Neural cell (in vitro differentiated cells): ENCODE results near the gene ERBB3. TPM values are rescaled to one million over a fixed set of nuclear protein-coding genes. Genes with fewer than 3 reads are reported as not detected.

ENCODE experiments used
- H2AFZ ChIP-seq: fragments of 200-600, 300-800 bp; sonication (generic), shearing (Covaris generic); 2 replicates; pipeline ENCODE4 v1.6.0; 2014; ENCODE audit warnings: low read depth, mild to moderate bottlenecking, antibody characterized with exemption, low read length, moderate library complexity
- H3F3A ChIP-seq: fragments of 200-600 bp; shearing (Covaris generic); 2 replicates; pipeline ENCODE4 v1.6.1; 2016; ENCODE audit warnings: mild to moderate bottlenecking, moderate library complexity, mixed read lengths, antibody characterized with exemption, low read length; ENCODE audit not compliant: insufficient read depth, poor library complexity, severe bottlenecking
- H3K27ac ChIP-seq: fragments of 200-600, 300-800 bp; sonication (generic), shearing (Covaris generic); 2 replicates; pipeline ENCODE4 v1.5.1; 2014; ENCODE audit warnings: mild to moderate bottlenecking, low read length, moderate library complexity
- H3K27me3 ChIP-seq: fragments of 300-800, 200-600 bp; sonication (generic), shearing (Covaris generic); 2 replicates; pipeline ENCODE4 v1.6.0; 2014; ENCODE audit warnings: mild to moderate bottlenecking, low read depth, low read length, moderate library complexity; ENCODE audit not compliant: insufficient read depth
- H3K36me3 ChIP-seq: fragments of 300-800, 200-600 bp; sonication (generic), shearing (Covaris generic); 2 replicates; pipeline ENCODE4 v1.5.1; 2014; ENCODE audit warnings: mild to moderate bottlenecking, antibody characterized with exemption, low read length, moderate library complexity; ENCODE audit not compliant: insufficient read depth
- H3K4me2 ChIP-seq: fragments of 300-800, 200-600 bp; sonication (generic), shearing (Covaris generic); 2 replicates; pipeline ENCODE4 v1.6.0; 2014; ENCODE audit warnings: mild to moderate bottlenecking, low read length
- H3K4me3 ChIP-seq: fragments of 300-800, 200-600 bp; sonication (generic), shearing (Covaris generic); 2 replicates; pipeline ENCODE4 v1.5.1; 2014; ENCODE audit warnings: mild to moderate bottlenecking, low read length, moderate library complexity
- H3K79me2 ChIP-seq: fragments of 200-600 bp; shearing (Covaris generic); replicated peaks from 2 replicates; pipeline ENCODE4 v1.6.0; 2014; ENCODE audit warnings: mild to moderate bottlenecking, low read length, moderate library complexity; ENCODE audit not compliant: insufficient read depth
- H3K9ac ChIP-seq: fragments of 300-800, 200-600 bp; sonication (generic), shearing (Covaris generic); 2 replicates; pipeline ENCODE4 v1.6.1; 2016; ENCODE audit warnings: mild to moderate bottlenecking, low read length, mixed read lengths
- H3K9me2 ChIP-seq: fragments of 200-600 bp; shearing (Covaris generic); 2 replicates; pipeline ENCODE4 v1.6.1; 2016; ENCODE audit warnings: mild to moderate bottlenecking, low read length, mixed read lengths; ENCODE audit not compliant: insufficient read depth
- H3K9me3 ChIP-seq: fragments of 200-600, 300-800 bp; sonication (generic), shearing (Covaris generic); 2 replicates; pipeline ENCODE4 v1.6.1; 2016; ENCODE audit warnings: mild to moderate bottlenecking, mixed run types, low read length, moderate library complexity, mixed read lengths
- H4K20me1 ChIP-seq: fragments of 200-600 bp; shearing (Covaris generic); 2 replicates; pipeline ENCODE4 v1.6.1; 2016; ENCODE audit warnings: mild to moderate bottlenecking, mixed run types; ENCODE audit not compliant: insufficient read depth
- CTCF ChIP-seq: fragments of 450-650 bp; IDR thresholded peaks from 2 replicates; pipeline ENCODE4 v1.5.1; 2014; ENCODE audit warnings: antibody characterized with exemption, mild to moderate bottlenecking, moderate library complexity; ENCODE audit not compliant: poor library complexity, severe bottlenecking
- EP300 ChIP-seq: fragments of 450-650 bp; conservative IDR thresholded peaks from 2 replicates; pipeline ENCODE4 v1.6.1; 2014; ENCODE audit warnings: antibody characterized with exemption, mild to moderate bottlenecking, moderate library complexity; ENCODE audit not compliant: poor library complexity, severe bottlenecking
- EZH2 ChIP-seq: fragments of 200-600, 300-800 bp; shearing (Covaris generic), sonication (generic); IDR thresholded peaks from 2 replicates; pipeline ENCODE4 v1.6.1; 2014; ENCODE audit warnings: antibody characterized with exemption, low read length, borderline replicate concordance, mild to moderate bottlenecking; ENCODE audit not compliant: insufficient read depth, poor library complexity, severe bottlenecking
- MXI1 ChIP-seq: fragments of 450-650 bp; conservative IDR thresholded peaks from 2 replicates; pipeline ENCODE4 v1.6.1; 2014; ENCODE audit warnings: antibody characterized with exemption, mild to moderate bottlenecking; ENCODE audit not compliant: poor library complexity, severe bottlenecking
- POLR2AphosphoS5 ChIP-seq: IDR thresholded peaks from 2 replicates; pipeline ENCODE4 v1.6.1; 2012
- RAD21 ChIP-seq: fragments of 450-650 bp; conservative IDR thresholded peaks from 2 replicates; pipeline ENCODE4 v1.6.1; 2014; ENCODE audit warnings: antibody characterized with exemption, mild to moderate bottlenecking, moderate library complexity
- SMC3 ChIP-seq: fragments of 450-650 bp; conservative IDR thresholded peaks from 2 replicates; pipeline ENCODE4 v1.6.1; 2014; ENCODE audit warnings: antibody characterized with exemption, mild to moderate bottlenecking, moderate library complexity; ENCODE audit not compliant: poor library complexity
- TAF1 ChIP-seq: IDR thresholded peaks from 2 replicates; pipeline ENCODE4 v1.6.1; 2012; ENCODE audit warnings: low read depth
- polyA plus RNA-seq: library from polyadenylated mRNA; depleted of rRNA; stranded (reverse); fragments of >200 nt; gene quantifications from 2 replicates; pipeline ENCODE4 v1.2.3, GENCODE V29; 2014
- TF ChIP-seq, protein P1 (sequence below): IDR thresholded peaks from 2 replicates; pipeline ENCODE4 v1.6.1; 2012; ENCODE audit warnings: borderline replicate concordance

ERBB3 gene
- polyA plus RNA-seq, 1 donor from 2014 or later, result 0.58 TPM

- peaks cover 24% of the 10 kb centered on the region for H3K79me2 ChIP-seq
- peak overlapping the region; percentile 35 for H2AFZ ChIP-seq
- H3K36me3 ChIP-seq, result no peaks in the 10 kb centered on the region
- H3K4me3 ChIP-seq, result peak overlapping the region; percentile 97
- H3F3A ChIP-seq, result no peaks in the 10 kb centered on the region
- H3K9ac ChIP-seq, result peak overlapping the region; percentile 86
- peak overlapping the region; percentile 85 for H3K27ac ChIP-seq
- no peaks in the 10 kb centered on the region for H3K9me3 ChIP-seq
- no peaks in the 10 kb centered on the region for H3K9me2 ChIP-seq
- H3K27me3 ChIP-seq, result no peaks in the 10 kb centered on the region
- H4K20me1 ChIP-seq, result no peaks in the 10 kb centered on the region
- H3K4me2 ChIP-seq, result peak overlapping the region; percentile 46
- TF ChIP-seq EP300, result no peak
- TF ChIP-seq, protein P1, sequence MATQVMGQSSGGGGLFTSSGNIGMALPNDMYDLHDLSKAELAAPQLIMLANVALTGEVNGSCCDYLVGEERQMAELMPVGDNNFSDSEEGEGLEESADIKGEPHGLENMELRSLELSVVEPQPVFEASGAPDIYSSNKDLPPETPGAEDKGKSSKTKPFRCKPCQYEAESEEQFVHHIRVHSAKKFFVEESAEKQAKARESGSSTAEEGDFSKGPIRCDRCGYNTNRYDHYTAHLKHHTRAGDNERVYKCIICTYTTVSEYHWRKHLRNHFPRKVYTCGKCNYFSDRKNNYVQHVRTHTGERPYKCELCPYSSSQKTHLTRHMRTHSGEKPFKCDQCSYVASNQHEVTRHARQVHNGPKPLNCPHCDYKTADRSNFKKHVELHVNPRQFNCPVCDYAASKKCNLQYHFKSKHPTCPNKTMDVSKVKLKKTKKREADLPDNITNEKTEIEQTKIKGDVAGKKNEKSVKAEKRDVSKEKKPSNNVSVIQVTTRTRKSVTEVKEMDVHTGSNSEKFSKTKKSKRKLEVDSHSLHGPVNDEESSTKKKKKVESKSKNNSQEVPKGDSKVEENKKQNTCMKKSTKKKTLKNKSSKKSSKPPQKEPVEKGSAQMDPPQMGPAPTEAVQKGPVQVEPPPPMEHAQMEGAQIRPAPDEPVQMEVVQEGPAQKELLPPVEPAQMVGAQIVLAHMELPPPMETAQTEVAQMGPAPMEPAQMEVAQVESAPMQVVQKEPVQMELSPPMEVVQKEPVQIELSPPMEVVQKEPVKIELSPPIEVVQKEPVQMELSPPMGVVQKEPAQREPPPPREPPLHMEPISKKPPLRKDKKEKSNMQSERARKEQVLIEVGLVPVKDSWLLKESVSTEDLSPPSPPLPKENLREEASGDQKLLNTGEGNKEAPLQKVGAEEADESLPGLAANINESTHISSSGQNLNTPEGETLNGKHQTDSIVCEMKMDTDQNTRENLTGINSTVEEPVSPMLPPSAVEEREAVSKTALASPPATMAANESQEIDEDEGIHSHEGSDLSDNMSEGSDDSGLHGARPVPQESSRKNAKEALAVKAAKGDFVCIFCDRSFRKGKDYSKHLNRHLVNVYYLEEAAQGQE, result no peak
- TF ChIP-seq SMC3, result no peak
- TF ChIP-seq CTCF, result no peak
- no peak for TF ChIP-seq MXI1
- TF ChIP-seq RAD21, result no peak
- no peak for TF ChIP-seq POLR2AphosphoS5
- TF ChIP-seq TAF1, result no peak
- TF ChIP-seq EZH2, result no peak
Measured at GRCh38 chr12:56103066-56103711, 23.2 kb downstream of the ERBB3 start.

DNA sequence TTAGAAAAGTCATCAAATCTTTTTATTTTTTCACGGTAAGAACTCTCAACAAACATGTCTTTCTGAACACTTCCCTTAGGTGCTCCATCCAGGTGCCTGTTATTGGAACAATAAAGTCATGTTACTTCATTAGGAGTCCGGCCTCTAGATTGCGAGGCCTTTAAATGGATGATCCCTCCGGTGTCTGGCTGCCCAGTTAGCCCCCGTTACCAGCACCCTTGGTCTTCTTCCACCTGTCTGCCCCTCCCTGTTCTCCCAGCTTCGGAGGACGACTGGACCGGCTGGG is 23.8 kb downstream of the ERBB3 start:
- Histone ChIP-seq H3K79me2 (peaks cover 24% of the 10 kb centered on the region), H3K36me3 (no peaks in the 10 kb centered on the region), H3K9ac (peak overlapping the region; percentile 86), H3F3A (no peaks in the 10 kb centered on the region), H2AFZ (peak overlapping the region; percentile 35), H4K20me1 (no peaks in the 10 kb centered on the region), H3K4me3 (peak overlapping the region; percentile 97), H3K4me2 (peak overlapping the region; percentile 46), H3K9me2 (no peaks in the 10 kb centered on the region), H3K9me3 (no peaks in the 10 kb centered on the region), H3K27me3 (no peaks in the 10 kb centered on the region), H3K27ac (peak overlapping the region; percentile 85)
- TF ChIP-seq TAF1, result no peak
- TF ChIP-seq MXI1, result no peak
- TF ChIP-seq SMC3, result no peak
- TF ChIP-seq POLR2AphosphoS5, result no peak
- TF ChIP-seq RAD21, result no peak
- TF ChIP-seq CTCF, result no peak
- TF ChIP-seq EP300, result no peak
- no peak for TF ChIP-seq EZH2
- TF ChIP-seq, protein P1, result no peak
